Measurements from ENCODE around the gene TXNDC12. TPM values are rescaled to one million over a fixed set of nuclear protein-coding genes. Genes with fewer than 3 reads are reported as not detected.
"Not testable (repeated sequence)": the region's sequence is repeated elsewhere in the genome, so short reads cannot be mapped to it uniquely, and the experiment has no call there.

TXNDC12 gene
- total RNA-seq, 2 donors from 2014 or later: 51.7 to 68.1 TPM

DNA sequence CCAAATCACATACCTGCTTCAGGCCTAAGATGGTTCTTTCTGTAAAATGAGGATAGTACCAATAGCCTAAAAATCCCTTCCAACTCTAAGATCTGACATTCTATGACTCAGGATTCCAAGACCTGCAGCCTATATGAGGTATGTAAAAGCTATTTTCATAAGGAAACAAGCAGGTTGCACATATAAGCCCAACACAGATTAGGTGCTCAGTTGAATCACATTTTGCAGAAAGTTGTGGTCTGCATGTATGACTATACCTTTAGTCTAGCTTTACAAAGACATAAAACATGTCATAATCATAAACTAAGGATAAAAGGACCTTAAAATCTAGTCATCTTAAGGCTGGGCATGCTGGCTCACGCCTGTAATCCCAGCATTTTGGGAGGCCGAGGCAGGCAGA lies 28.7 kb downstream of the TXNDC12 start:
- Histone ChIP-seq H3K27me3 (no peaks in the 10 kb centered on the region), H3K9me3 (no peaks in the 10 kb centered on the region), H3K27ac (no peak overlapping the region), H3K9ac (ENCODE audit: low read depth in 2 of 2, low read length in 2 of 2) (no peak overlapping the region), H3K36me3 (peaks cover 4% of the 10 kb centered on the region), H3K4me1 (no peaks in the 10 kb centered on the region), H3K4me3 (no peak overlapping the region)
- intact Hi-C loops (cut with DNase I): no loop called here
- no peak for TF ChIP-seq CTCF (IDR thresholded peaks at IDR 0.05)
- DNase-seq: no peak

GRCh38 chr1:52022133-52022532 lies 32.9 kb downstream of the TXNDC12 start:
- no peaks in the 10 kb centered on the region for H3K27me3 ChIP-seq
- DNase-seq: no peak
- H3K36me3 ChIP-seq: peaks cover 4% of the 10 kb centered on the region
- H3K4me3 ChIP-seq: no peak overlapping the region
- TF ChIP-seq CTCF (IDR thresholded peaks at IDR 0.05): no peak
- no peak overlapping the region for H3K27ac ChIP-seq
- H3K9ac ChIP-seq (ENCODE audit: low read depth in 2 of 2, low read length in 2 of 2): no peak overlapping the region
- H3K4me1 ChIP-seq: no peaks in the 10 kb centered on the region
- no peaks in the 10 kb centered on the region for H3K9me3 ChIP-seq
- intact Hi-C loops (cut with DNase I): no loop called here

GRCh38 chr1:52008071-52008809 lies 46.8 kb downstream of the TXNDC12 start:
- H3K27me3 ChIP-seq: no peaks in the 10 kb centered on the region
- H3K9ac ChIP-seq (ENCODE audit: low read depth in 2 of 2, low read length in 2 of 2): no peak overlapping the region
- H3K36me3 ChIP-seq: no peaks in the 10 kb centered on the region
- no peak for DNase-seq
- no peak overlapping the region for H3K27ac ChIP-seq
- no peaks in the 10 kb centered on the region for H3K4me1 ChIP-seq
- no peak overlapping the region for H3K4me3 ChIP-seq
- no peak for TF ChIP-seq CTCF (IDR thresholded peaks at IDR 0.05)
- no peaks in the 10 kb centered on the region for H3K9me3 ChIP-seq
- intact Hi-C loops (cut with DNase I): no loop called here

GRCh38 chr1:52007215-52008002 lies 47.6 kb downstream of the TXNDC12 start:
- TF ChIP-seq CTCF (IDR thresholded peaks at IDR 0.05): no peak
- Histone ChIP-seq H3K27me3 (no peaks in the 10 kb centered on the region), H3K9me3 (no peaks in the 10 kb centered on the region), H3K4me3 (no peak overlapping the region), H3K4me1 (no peaks in the 10 kb centered on the region), H3K9ac (ENCODE audit: low read depth in 2 of 2, low read length in 2 of 2) (no peak overlapping the region), H3K36me3 (no peaks in the 10 kb centered on the region), H3K27ac (no peak overlapping the region)
- intact Hi-C loops (cut with DNase I): no loop called here
- peak; percentile 24 for DNase-seq

- H3K9me3 ChIP-seq; H3K9ac ChIP-seq (ENCODE audit: low read depth in 2 of 2, low read length in 2 of 2); H3K36me3 ChIP-seq; H3K4me3 ChIP-seq; H3K27ac ChIP-seq; H3K4me1 ChIP-seq; intact Hi-C loops (cut with DNase I); DNase-seq; H3K27me3 ChIP-seq: not testable (repeated sequence)
These were observed 48.9 kb downstream of the TXNDC12 start for GRCh38 chr1:52006081-52006553.

GRCh38 chr1:52005548-52005947 lies 49.4 kb downstream of the TXNDC12 start:
- H3K36me3 ChIP-seq: not testable (repeated sequence)

More at GRCh38 chr1:52005548-52005947, 49.4 kb downstream of the TXNDC12 start:
- H3K4me1 ChIP-seq; H3K9ac ChIP-seq (ENCODE audit: low read depth in 2 of 2, low read length in 2 of 2); H3K4me3 ChIP-seq; intact Hi-C loops (cut with DNase I); DNase-seq; H3K27me3 ChIP-seq; H3K27ac ChIP-seq; H3K9me3 ChIP-seq: not testable (repeated sequence)
